Central memory CD8-positive, alpha-beta T cell (primary cell): ENCODE measurements around the gene PPM1A.
"Not testable (repeated sequence)": the region's sequence is repeated elsewhere in the genome, so short reads cannot be mapped to it uniquely, and the experiment has no call there.

Experiments
- ATAC-seq: fragments of 150-1000 bp; cut with Tn5 transposase; replicated peaks from 2 replicates; pipeline ENCODE4 v1.10.0; 2022; ENCODE audit warnings: mild to moderate bottlenecking, moderate FRiP score, moderate number of reproducible peaks; ENCODE audit not compliant: poor library complexity, severe bottlenecking; ENCODE audit errors: extremely low read depth
- DNase-seq, 2 donors: peaks; one replicate each; pipeline ENCODE4 v3.0.0; 2021; ENCODE audit warnings: low spot score in 2 of 2
- H3K27ac Mint-ChIP-seq: one replicate; pipeline ENCODE4 v1.8.0; 2022; ENCODE audit warnings: low read depth, mild to moderate bottlenecking, moderate library complexity, mixed read lengths
- H3K27me3 Mint-ChIP-seq: one replicate; pipeline ENCODE4 v1.8.0; 2022; ENCODE audit warnings: mixed read lengths
- H3K36me3 Mint-ChIP-seq: one replicate; pipeline ENCODE4 v1.8.0; 2022; ENCODE audit warnings: mild to moderate bottlenecking, moderate library complexity, mixed read lengths; ENCODE audit not compliant: insufficient read depth
- H3K4me1 Mint-ChIP-seq: one replicate; pipeline ENCODE4 v1.8.0; 2022; ENCODE audit warnings: mixed read lengths
- H3K4me3 Mint-ChIP-seq: one replicate; pipeline ENCODE4 v1.8.0; 2022; ENCODE audit warnings: mild to moderate bottlenecking, moderate library complexity, mixed read lengths
- H3K9me3 Mint-ChIP-seq: one replicate; pipeline ENCODE4 v1.8.0; 2022; ENCODE audit warnings: mixed read lengths

PPM1A gene

DNA sequence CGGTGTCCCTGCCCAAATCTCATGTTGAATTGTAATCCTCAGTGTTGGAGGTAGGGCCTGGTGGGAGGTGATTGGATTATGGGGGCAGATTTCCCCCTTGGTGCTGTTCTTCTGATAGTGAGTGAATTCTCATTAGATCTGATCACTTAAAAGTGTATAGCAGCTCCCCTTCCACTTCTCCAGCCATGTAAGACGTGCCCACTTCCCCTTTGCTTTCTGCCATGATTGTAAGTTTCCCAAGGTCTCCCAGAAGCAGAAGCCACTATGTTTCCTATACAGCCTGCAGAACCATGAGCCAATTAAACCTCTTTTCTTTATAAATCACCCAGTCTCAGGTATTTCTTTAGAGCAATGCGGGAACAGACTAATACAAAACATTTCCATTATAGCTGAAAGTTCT lies 71.8 kb downstream of the PPM1A start:
- DNase-seq, ATAC-seq, H3K4me3 Mint-ChIP-seq, H3K4me1 Mint-ChIP-seq, H3K27ac Mint-ChIP-seq, H3K36me3 Mint-ChIP-seq, H3K9me3 Mint-ChIP-seq: not testable (repeated sequence)
- peaks cover 23% of the 10 kb centered on the region for H3K27me3 Mint-ChIP-seq

DNA sequence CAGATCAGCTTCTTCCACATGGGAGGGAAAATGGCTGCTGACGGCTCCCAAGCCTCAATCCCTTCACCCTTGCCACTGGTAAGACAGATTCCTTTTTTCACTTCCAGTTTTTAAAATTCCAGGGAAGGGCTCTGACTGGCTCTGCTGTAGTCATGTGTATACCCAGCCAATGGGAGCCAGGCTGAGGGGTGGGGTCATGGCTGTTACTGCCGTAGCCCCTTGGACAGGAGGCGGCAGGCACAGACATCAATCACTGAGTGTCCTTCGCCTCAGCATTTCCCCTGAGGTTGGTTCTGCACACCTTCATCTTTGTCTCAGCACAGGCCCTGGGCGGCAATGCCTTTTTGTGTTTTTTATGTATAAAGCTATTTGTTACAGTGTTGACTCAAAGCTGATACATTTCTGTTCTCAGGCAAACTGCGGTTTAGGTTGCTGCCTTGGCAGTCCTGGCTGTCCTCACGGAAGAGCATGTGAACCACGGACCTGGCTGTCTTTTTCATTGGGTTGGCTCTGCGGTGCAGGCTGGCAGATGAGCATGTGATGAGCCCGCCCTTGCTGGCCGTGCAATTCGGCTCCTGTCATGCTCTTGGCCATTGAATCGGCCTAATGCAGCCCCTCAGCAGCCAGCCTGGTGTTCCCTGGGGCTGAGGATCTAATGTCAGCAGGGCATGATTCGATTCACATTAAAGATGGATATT lies 74.3 kb downstream of the PPM1A start:
- no peaks in the 10 kb centered on the region for H3K4me1 Mint-ChIP-seq
- H3K36me3 Mint-ChIP-seq = no peaks in the 10 kb centered on the region
- peaks cover 32% of the 10 kb centered on the region for H3K27me3 Mint-ChIP-seq
- H3K4me3 Mint-ChIP-seq = no peak overlapping the region
- no peaks in the 10 kb centered on the region for H3K9me3 Mint-ChIP-seq
- H3K27ac Mint-ChIP-seq = no peak overlapping the region
- no peak for DNase-seq
- no peak for ATAC-seq

DNA sequence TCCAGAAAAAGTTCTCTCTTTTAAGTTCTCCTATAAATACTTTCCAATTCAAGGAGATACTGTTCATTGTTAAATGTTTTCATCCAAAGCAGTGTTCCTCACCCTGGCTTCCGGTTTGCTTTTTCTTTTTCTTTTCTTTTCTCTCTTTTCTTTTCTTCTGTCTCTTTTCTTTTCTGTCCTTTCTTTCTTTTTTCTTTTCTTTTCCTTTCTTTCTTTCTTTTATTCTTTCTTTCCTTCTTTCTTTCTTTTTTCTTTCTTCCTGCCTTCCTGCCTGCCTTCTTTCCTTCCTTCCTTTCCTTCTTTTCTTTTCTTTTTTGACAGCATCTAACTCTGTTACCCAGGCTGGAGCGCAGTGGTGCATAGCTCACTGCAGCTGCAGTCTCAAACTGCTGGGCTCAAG lies 75.8 kb downstream of the PPM1A start:
- H3K27ac Mint-ChIP-seq = no peak overlapping the region
- peaks cover 47% of the 10 kb centered on the region for H3K27me3 Mint-ChIP-seq
- ATAC-seq = no peak
- H3K4me1 Mint-ChIP-seq = no peaks in the 10 kb centered on the region
- no peaks in the 10 kb centered on the region for H3K36me3 Mint-ChIP-seq
- no peak overlapping the region for H3K4me3 Mint-ChIP-seq
- H3K9me3 Mint-ChIP-seq = no peaks in the 10 kb centered on the region
- no peak for DNase-seq

DNA sequence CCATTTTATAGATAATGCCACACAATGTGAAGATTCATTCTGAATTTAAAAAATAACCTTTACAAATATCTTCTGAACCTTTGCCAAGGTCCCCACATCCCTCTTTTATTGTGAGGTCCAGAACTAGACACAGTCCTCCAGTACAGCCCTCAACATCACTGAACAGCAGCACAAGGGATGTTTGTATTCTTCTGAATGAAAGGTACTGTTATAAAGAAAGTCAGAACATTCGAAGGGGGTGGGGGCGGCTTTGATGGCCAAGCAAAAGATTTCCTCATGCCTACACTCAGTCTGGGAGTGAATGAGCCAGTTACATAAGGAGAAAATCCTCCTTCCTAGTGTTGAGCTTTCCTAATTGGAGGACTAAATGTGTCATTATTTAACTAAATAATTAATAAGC lies 77.3 kb downstream of the PPM1A start:
- no peak for DNase-seq
- Mint-ChIP-seq H3K4me1 (peaks cover 4% of the 10 kb centered on the region), H3K27ac (no peak overlapping the region), H3K27me3 (peaks cover 48% of the 10 kb centered on the region), H3K36me3 (peaks cover 3% of the 10 kb centered on the region), H3K4me3 (no peak overlapping the region), H3K9me3 (no peaks in the 10 kb centered on the region)
- no peak for ATAC-seq

DNA sequence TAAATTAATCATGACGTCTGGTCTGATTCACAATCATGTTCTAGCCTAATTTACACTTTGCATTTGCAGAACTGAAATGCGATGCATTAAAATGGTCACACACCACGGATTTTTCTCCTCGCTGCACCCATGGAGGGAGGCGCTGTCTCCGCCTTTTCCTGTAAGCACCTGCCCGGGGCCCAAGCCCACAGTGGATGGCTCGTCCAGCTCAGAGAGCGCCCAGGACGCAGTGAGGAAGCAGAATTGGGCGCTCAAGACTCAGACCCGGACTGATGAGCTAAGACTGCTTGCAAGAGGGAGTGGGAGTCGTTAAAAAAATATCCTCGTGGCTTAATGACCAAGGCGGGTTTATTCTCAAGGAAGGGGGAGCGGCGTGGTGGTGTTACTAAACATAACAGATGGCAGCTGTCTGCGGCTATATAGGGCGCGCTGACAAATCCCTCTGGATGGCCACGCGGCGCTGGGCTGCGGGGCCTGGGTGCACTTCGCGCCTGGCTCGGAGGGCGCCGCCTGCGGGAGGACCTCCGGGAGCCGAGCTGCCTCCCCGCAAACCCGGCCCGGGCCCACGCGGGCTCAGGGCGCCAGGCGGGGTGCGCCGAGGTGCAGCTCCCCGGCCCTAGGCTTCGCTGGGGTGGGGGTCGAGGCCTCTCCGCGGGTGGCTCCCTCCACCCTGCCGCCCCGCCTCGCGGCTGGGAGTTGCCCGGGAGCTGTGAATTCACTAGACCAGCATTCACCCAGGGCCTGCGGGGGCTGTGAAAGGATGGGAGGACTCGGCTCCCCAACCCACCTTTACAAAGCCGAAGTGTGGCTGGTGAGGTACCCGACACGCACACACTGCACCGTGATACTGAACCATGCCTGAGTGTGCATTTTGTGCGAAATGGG lies 78.7 kb downstream of the PPM1A start:
- H3K36me3 Mint-ChIP-seq = peaks cover 11% of the 10 kb centered on the region
- ATAC-seq = peak; percentile 7
- DNase-seq = no peak
- peaks cover 57% of the 10 kb centered on the region for H3K27me3 Mint-ChIP-seq
- H3K9me3 Mint-ChIP-seq = no peaks in the 10 kb centered on the region
- H3K4me1 Mint-ChIP-seq = peaks cover 12% of the 10 kb centered on the region
- peak overlapping the region; percentile 78 for H3K4me3 Mint-ChIP-seq
- H3K27ac Mint-ChIP-seq = no peak overlapping the region

DNA sequence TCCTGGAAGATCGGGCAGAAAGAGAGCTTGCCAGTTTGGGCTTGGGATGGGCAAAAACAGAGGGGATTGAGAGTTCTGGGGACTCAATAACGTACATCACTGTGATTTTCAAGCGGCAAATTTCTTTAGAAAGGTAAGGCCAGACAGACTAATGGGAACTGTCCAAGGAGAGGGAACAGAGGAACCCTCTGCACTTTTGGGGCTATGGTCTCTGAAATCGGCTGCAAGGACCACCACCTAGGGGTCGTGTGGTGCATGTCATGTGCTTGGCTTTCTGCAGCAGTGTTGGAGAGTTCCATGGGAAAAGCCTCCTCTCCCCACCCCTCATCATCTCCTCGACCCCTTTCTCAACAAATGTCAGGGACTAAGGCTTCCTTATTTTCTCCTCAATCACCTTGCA lies 79.6 kb downstream of the PPM1A start:
- H3K4me1 Mint-ChIP-seq = peaks cover 16% of the 10 kb centered on the region
- ATAC-seq (no peak), DNase-seq (no peak)
- peaks cover 11% of the 10 kb centered on the region for H3K36me3 Mint-ChIP-seq
- H3K27me3 Mint-ChIP-seq = peaks cover 66% of the 10 kb centered on the region
- no peak overlapping the region for H3K4me3 Mint-ChIP-seq
- no peak overlapping the region for H3K27ac Mint-ChIP-seq
- H3K9me3 Mint-ChIP-seq = no peaks in the 10 kb centered on the region

DNA sequence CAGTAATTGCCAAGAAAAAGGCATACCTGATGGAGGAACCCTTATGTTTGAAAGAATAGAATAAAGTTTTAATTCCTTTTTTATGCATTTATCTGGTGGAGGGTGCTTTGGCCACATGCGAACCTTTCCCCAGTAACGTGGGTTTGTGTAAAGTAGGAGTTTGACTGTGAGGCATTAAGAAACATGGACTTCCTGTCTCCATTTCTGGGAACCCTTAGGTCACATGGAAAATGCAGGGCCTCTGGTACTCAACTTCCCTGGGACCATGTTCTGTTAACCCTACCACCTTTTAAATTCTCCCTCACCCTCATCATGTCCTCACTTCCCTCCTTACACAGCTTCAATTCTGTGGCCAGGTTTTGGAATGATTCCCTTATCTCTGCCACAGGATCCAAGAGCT lies 80.3 kb downstream of the PPM1A start:
- Mint-ChIP-seq H3K27me3 (peaks cover 73% of the 10 kb centered on the region), H3K4me3 (no peak overlapping the region), H3K9me3 (no peaks in the 10 kb centered on the region), H3K4me1 (peaks cover 16% of the 10 kb centered on the region), H3K27ac (no peak overlapping the region), H3K36me3 (peaks cover 11% of the 10 kb centered on the region)
- no peak for DNase-seq
- no peak for ATAC-seq

DNA sequence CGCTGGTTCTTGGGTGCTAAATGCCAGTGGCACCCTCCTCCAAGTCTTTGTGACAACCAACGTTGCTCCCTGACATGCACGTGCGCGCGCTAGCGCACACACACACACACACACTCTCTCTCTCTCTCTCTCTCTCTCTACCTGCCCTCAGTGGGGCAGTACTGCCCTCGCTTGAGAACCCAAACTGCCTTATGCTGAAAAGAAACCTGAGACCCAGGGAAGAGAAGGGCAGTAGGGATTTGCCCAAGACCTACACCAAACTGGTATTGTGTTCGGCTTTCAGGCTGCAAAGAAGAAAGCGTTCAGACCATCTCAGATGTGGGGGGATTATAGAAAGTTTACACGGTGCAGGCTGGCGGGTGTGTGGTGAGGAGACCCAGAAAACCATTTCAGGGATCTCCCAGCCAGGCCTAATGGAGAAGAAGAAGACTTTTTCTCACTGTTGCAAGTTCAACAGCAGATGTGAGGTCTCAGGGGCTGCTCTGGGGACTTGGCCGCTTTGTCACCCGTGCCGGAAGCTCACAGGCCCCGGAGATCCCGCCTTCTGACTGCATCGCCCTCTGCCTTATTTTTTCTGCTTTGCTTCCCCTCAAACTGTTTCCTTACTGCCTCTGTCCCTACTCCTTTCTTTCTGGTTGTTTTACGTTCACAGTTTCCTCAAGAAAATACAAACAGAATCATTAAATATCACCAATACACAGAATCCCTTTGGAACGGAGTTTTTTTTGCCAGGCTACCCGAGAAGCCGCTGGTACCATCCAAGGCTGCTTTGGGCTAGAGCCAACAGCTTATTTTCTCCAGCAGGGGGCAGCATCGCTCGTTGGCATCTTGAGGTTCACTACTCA lies 82.4 kb downstream of the PPM1A start:
- peaks cover 76% of the 10 kb centered on the region for H3K27me3 Mint-ChIP-seq
- H3K4me3 Mint-ChIP-seq = peak overlapping the region; percentile 86
- H3K9me3 Mint-ChIP-seq = no peaks in the 10 kb centered on the region
- DNase-seq (peak; percentile 58 to 61), ATAC-seq (peak; percentile 80)
- peaks cover 16% of the 10 kb centered on the region for H3K4me1 Mint-ChIP-seq
- peak overlapping the region; percentile 93 for H3K27ac Mint-ChIP-seq
- peaks cover 11% of the 10 kb centered on the region for H3K36me3 Mint-ChIP-seq

DNA sequence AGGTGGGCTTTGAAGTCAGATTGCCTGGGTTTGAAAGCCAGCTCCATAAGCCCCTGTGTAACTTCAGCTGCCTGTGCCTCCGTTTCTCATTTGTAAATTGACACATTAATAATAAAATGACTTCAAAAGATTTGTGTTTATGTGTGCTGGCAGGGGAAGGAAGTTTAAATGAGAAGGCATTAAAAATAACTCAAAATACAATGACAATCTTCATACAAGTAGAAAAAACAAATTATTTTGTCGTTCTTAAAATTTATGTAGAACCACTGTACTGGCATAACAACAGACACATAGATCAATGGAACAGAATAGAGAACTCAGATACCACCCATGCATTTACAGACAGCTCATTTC lies 83.0 kb downstream of the PPM1A start:
- no peak for ATAC-seq
- H3K27me3 Mint-ChIP-seq = peaks cover 79% of the 10 kb centered on the region

DNA sequence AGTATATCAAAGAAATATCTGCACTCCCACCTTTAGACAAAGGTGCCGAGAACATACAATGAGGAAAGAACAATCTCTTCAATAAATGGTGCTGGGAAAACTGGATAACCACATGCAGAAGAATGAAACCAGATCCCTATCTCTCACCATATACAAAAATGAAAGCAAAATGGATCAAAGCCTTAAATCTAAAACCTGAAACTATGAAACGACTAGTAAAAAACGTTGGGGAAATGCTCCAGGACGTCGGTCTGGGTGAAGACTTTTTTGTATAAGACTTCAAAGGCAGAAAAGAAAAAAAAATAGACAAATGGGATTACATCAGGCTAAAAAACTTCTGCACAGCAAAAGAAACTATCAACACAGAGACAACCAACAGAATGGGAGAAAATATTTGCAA lies 83.8 kb downstream of the PPM1A start:
- no peak overlapping the region for H3K4me3 Mint-ChIP-seq
- no peak for DNase-seq
- peaks cover 79% of the 10 kb centered on the region for H3K27me3 Mint-ChIP-seq
- peaks cover 11% of the 10 kb centered on the region for H3K36me3 Mint-ChIP-seq
- no peak for ATAC-seq
- H3K27ac Mint-ChIP-seq = no peak overlapping the region
- H3K4me1 Mint-ChIP-seq = peaks cover 16% of the 10 kb centered on the region
- H3K9me3 Mint-ChIP-seq = no peaks in the 10 kb centered on the region

More for the DNA sequence above, 83.0 kb downstream of the PPM1A start:
- Mint-ChIP-seq H3K36me3 (peaks cover 11% of the 10 kb centered on the region), H3K4me3 (peak overlapping the region; percentile 86), H3K27ac (peak overlapping the region; percentile 93), H3K9me3 (no peaks in the 10 kb centered on the region), H3K4me1 (peaks cover 16% of the 10 kb centered on the region)
- DNase-seq = no peak

DNA sequence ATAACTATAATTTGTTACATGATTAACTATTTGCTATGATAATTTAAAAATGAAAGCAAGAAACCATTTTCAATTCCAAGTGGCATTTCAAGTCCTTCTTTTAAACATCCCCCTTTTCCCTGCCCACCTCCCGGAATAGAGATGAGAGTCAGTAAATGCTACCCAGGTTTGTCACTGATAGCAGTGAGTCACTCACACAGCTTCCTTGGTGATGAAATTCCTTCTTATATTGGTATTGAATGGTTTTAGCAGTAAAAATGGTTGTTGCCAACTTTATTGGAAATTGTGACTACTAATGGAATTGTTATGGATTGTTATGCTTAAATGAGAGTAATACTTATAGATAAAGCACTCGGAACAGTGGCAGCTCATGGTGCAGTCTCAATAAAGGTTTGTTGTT lies 90.5 kb downstream of the PPM1A start:
- Mint-ChIP-seq H3K27ac (no peak overlapping the region), H3K27me3 (peaks cover 55% of the 10 kb centered on the region), H3K4me3 (no peak overlapping the region), H3K4me1 (no peaks in the 10 kb centered on the region), H3K9me3 (no peaks in the 10 kb centered on the region), H3K36me3 (no peaks in the 10 kb centered on the region)
- DNase-seq (no peak), ATAC-seq (no peak)

DNA sequence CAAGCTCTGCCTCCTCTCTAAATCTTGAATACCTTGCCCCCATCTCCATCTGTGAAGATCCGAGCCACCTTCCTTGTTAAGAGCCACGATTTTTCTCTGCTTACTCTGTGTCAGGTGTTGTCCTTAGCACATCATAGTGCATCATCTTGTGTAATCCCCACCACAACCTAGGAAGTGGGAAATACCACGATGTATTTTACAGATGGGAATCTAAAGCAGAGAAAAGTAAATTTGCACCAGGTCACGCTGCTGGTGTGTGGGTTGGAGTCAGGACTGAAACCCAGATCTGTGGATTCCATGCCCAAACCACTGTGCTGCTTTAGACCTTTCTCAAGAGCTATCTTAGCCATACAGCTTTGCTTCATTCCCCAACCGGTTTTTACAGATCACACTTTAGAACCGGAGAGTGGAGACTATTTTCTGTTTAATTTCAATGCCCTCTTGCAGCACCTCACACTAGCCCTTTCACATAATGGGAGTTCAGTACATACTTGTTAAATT lies 94.6 kb downstream of the PPM1A start:
- Mint-ChIP-seq H3K4me3 (no peak overlapping the region), H3K4me1 (no peaks in the 10 kb centered on the region), H3K27me3 (peaks cover 33% of the 10 kb centered on the region), H3K36me3 (no peaks in the 10 kb centered on the region), H3K27ac (no peak overlapping the region), H3K9me3 (no peaks in the 10 kb centered on the region)
- no peak for DNase-seq
- ATAC-seq = no peak
